Central memory CD8-positive, alpha-beta T cell (primary cell): ENCODE data around the gene GPC5.

Source experiments
- ATAC-seq: fragments of 150-1000 bp; cut with Tn5 transposase; replicated peaks from 2 replicates; pipeline ENCODE4 v1.10.0; 2022; ENCODE audit warnings: mild to moderate bottlenecking, moderate FRiP score, moderate number of reproducible peaks; ENCODE audit not compliant: poor library complexity, severe bottlenecking; ENCODE audit errors: extremely low read depth
- DNase-seq, 2 donors: peaks; one replicate each; pipeline ENCODE4 v3.0.0; 2021; ENCODE audit warnings: low spot score in 2 of 2
- H3K27ac Mint-ChIP-seq: one replicate; pipeline ENCODE4 v1.8.0; 2022; ENCODE audit warnings: low read depth, mild to moderate bottlenecking, moderate library complexity, mixed read lengths
- H3K27me3 Mint-ChIP-seq: one replicate; pipeline ENCODE4 v1.8.0; 2022; ENCODE audit warnings: mixed read lengths
- H3K36me3 Mint-ChIP-seq: one replicate; pipeline ENCODE4 v1.8.0; 2022; ENCODE audit warnings: mild to moderate bottlenecking, moderate library complexity, mixed read lengths; ENCODE audit not compliant: insufficient read depth
- H3K4me1 Mint-ChIP-seq: one replicate; pipeline ENCODE4 v1.8.0; 2022; ENCODE audit warnings: mixed read lengths
- H3K4me3 Mint-ChIP-seq: one replicate; pipeline ENCODE4 v1.8.0; 2022; ENCODE audit warnings: mild to moderate bottlenecking, moderate library complexity, mixed read lengths
- H3K9me3 Mint-ChIP-seq: one replicate; pipeline ENCODE4 v1.8.0; 2022; ENCODE audit warnings: mixed read lengths

Gene GPC5

DNA sequence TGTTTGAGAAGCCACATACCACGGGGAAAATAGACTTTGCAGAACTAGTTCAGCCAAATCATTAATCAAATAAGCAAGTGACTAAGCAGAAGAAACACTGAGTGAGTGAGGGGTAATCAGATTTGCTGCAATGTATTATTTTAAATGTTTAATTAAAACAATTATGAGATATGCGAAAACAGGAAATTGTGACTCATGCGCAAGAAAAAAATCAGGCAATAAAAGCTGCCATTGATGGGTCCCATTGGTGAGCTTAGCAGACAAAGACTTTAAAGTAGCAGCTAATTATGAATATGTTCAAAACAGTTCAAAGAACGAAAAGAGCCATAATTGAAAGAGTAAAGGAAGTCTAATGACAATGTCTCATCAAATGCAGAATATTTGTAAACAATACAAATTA is 644.1 kb downstream of the GPC5 start:
- no peak for DNase-seq
- H3K4me3 Mint-ChIP-seq = no peak overlapping the region
- H3K9me3 Mint-ChIP-seq = peaks cover 16% of the 10 kb centered on the region
- no peak for ATAC-seq
- no peak overlapping the region for H3K27ac Mint-ChIP-seq
- no peaks in the 10 kb centered on the region for H3K27me3 Mint-ChIP-seq
- H3K4me1 Mint-ChIP-seq = no peaks in the 10 kb centered on the region
- no peaks in the 10 kb centered on the region for H3K36me3 Mint-ChIP-seq

GRCh38 chr13:92044351-92044750 is 645.9 kb downstream of the GPC5 start:
- peaks cover 16% of the 10 kb centered on the region for H3K9me3 Mint-ChIP-seq
- DNase-seq (no peak), ATAC-seq (no peak)
- no peak overlapping the region for H3K27ac Mint-ChIP-seq
- no peak overlapping the region for H3K4me3 Mint-ChIP-seq
- no peaks in the 10 kb centered on the region for H3K4me1 Mint-ChIP-seq
- no peaks in the 10 kb centered on the region for H3K27me3 Mint-ChIP-seq
- no peaks in the 10 kb centered on the region for H3K36me3 Mint-ChIP-seq

GRCh38 chr13:92054389-92054788 is 656.0 kb downstream of the GPC5 start:
- Mint-ChIP-seq H3K9me3 (peaks cover 21% of the 10 kb centered on the region), H3K4me1 (no peaks in the 10 kb centered on the region), H3K36me3 (peaks cover 1% of the 10 kb centered on the region), H3K27me3 (no peaks in the 10 kb centered on the region), H3K4me3 (no peak overlapping the region), H3K27ac (no peak overlapping the region)
- DNase-seq (no peak), ATAC-seq (no peak)

DNA sequence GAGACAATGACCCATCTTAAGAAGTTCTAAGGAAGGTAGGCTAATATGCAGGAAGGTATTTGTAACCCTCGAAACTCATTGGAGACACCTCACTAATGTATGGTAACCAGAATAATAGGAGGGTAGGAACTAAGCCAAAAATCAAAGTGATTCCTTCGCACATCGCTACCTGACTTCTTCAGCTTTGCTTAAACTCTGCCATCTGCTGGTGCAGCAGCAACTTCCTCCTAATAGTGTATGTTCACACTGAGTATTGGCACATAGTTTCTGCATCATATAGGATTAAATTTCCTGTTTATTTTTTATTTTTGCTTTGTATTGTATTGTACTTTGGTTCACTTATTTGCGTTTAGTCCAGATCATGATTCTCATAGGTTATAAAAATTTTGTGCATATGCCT is 676.2 kb downstream of the GPC5 start:
- Mint-ChIP-seq H3K27ac (no peak overlapping the region), H3K4me1 (no peaks in the 10 kb centered on the region), H3K36me3 (no peaks in the 10 kb centered on the region), H3K9me3 (peaks cover 6% of the 10 kb centered on the region), H3K4me3 (no peak overlapping the region), H3K27me3 (no peaks in the 10 kb centered on the region)
- no peak for DNase-seq
- ATAC-seq = no peak

DNA sequence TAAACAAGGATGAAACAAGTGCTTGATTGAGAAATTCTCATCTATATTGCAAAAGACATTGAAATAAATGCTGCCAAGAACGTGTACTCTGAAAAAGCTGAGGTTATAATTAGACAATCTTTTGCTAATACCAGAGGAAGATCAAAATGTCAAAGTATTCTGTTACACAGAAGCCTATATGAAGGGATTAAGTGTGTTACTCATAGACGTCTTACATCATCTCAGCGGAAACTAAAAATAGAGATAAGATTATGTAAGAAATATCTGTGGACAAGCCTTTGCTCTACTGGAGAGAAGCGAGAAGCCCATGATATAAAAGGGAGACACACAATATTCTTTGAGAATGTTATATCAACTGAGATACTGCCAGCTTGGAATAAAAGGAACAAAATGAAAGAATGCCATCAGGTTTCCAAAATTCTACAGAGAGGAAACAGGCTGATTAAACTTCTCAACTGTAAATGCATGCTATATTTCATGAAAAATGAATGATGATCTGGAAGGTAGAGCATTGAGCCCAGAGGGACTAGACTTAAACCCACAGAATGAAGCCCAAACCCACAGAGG is 699.0 kb downstream of the GPC5 start:
- no peak for DNase-seq
- Mint-ChIP-seq H3K4me3 (no peak overlapping the region), H3K27ac (no peak overlapping the region), H3K27me3 (no peaks in the 10 kb centered on the region), H3K4me1 (no peaks in the 10 kb centered on the region), H3K36me3 (no peaks in the 10 kb centered on the region), H3K9me3 (peaks cover 26% of the 10 kb centered on the region)
- ATAC-seq = no peak

DNA sequence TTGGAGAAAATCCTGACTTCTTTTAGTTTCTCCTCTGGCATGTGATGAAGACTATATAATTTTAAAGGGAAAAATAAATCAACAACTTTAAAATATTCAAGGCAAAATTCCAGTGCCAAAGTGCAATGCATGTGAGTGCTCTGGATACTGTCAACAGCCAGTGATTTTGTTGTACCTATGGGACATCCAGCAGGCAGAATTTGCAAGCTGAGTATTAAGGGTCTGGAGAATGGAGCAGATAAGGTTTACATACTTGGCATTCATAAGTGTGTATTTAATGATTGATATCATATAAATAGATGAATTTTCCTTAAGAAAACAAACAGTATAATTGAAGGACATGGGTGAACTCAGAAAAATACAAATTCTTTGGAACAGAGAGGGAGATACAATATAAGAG is 703.4 kb downstream of the GPC5 start:
- DNase-seq (no peak), ATAC-seq (no peak)
- no peak overlapping the region for H3K27ac Mint-ChIP-seq
- H3K4me3 Mint-ChIP-seq = no peak overlapping the region
- H3K27me3 Mint-ChIP-seq = no peaks in the 10 kb centered on the region
- no peaks in the 10 kb centered on the region for H3K4me1 Mint-ChIP-seq
- no peaks in the 10 kb centered on the region for H3K36me3 Mint-ChIP-seq
- H3K9me3 Mint-ChIP-seq = peaks cover 20% of the 10 kb centered on the region

GRCh38 chr13:92103689-92104153 is 705.3 kb downstream of the GPC5 start:
- Mint-ChIP-seq H3K27ac (no peak overlapping the region), H3K27me3 (no peaks in the 10 kb centered on the region), H3K9me3 (peaks cover 17% of the 10 kb centered on the region), H3K36me3 (no peaks in the 10 kb centered on the region), H3K4me1 (no peaks in the 10 kb centered on the region), H3K4me3 (no peak overlapping the region)
- no peak for DNase-seq
- no peak for ATAC-seq

- H3K4me3 Mint-ChIP-seq = no peak overlapping the region
- no peak for DNase-seq
- no peak for ATAC-seq
- no peak overlapping the region for H3K27ac Mint-ChIP-seq
- no peaks in the 10 kb centered on the region for H3K4me1 Mint-ChIP-seq
- H3K36me3 Mint-ChIP-seq = no peaks in the 10 kb centered on the region
- H3K27me3 Mint-ChIP-seq = no peaks in the 10 kb centered on the region
- peaks cover 13% of the 10 kb centered on the region for H3K9me3 Mint-ChIP-seq
Observed at GRCh38 chr13:92122186-92122853, 723.9 kb downstream of the GPC5 start.

- ATAC-seq = no peak
- H3K36me3 Mint-ChIP-seq = no peaks in the 10 kb centered on the region
- no peaks in the 10 kb centered on the region for H3K4me1 Mint-ChIP-seq
- no peak overlapping the region for H3K27ac Mint-ChIP-seq
- DNase-seq = no peak
- H3K4me3 Mint-ChIP-seq = no peak overlapping the region
- peaks cover 13% of the 10 kb centered on the region for H3K9me3 Mint-ChIP-seq
- no peaks in the 10 kb centered on the region for H3K27me3 Mint-ChIP-seq
Observed at GRCh38 chr13:92126399-92126798, 728.0 kb downstream of the GPC5 start.

DNA sequence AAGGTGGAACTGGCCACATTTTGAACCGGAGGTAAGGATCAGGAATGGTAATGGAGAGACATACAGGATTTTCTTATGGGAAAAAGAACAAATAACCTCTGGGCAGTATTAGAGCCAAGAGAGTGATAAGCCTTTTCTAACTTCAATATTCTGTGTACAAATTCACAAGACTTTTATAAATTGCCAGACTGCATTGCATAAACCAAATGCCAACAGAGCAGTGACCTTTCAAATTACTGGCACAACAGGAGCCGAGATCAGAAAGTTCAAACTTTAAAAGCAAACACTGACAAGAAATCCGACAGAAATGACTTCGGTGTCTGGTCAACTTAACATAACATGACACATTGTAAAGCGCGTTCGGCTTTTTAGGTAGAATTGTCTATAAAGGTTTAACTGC is 737.1 kb downstream of the GPC5 start:
- no peaks in the 10 kb centered on the region for H3K27me3 Mint-ChIP-seq
- ATAC-seq (no peak), DNase-seq (no peak)
- no peak overlapping the region for H3K27ac Mint-ChIP-seq
- no peaks in the 10 kb centered on the region for H3K36me3 Mint-ChIP-seq
- no peaks in the 10 kb centered on the region for H3K4me1 Mint-ChIP-seq
- peaks cover 8% of the 10 kb centered on the region for H3K9me3 Mint-ChIP-seq
- H3K4me3 Mint-ChIP-seq = no peak overlapping the region

DNA sequence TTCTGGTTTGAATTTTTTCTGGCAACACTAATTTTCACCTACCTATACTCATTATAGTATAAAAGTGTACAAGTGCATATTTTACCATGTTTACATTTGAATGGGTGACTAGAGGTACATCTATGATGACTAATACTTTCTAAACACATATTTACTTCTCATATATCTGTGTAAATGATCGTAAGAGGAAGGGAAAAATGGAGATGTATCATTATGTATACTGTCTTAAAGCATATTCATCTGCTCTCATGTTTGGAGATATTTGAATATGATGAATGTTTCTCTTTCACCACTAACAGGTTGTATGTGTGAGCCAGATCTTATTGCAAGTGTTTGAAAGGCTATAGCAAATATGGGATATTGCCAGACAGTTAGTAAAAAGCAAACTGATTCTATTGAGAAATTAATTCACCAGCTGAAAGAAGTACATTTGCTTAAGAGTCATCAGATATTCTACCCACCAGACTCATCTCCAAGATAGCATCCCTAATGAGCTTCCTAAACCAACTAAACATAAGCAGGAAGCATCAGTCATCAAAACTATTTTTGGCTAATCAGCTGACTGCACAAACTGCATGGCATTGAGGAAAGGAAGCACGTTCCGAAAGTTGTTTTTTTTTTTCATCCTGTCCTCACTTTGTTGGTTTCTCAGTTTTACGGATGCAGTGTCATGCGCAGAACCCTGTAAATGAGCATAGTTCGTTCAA is 738.2 kb downstream of the GPC5 start:
- peaks cover 12% of the 10 kb centered on the region for H3K9me3 Mint-ChIP-seq
- no peaks in the 10 kb centered on the region for H3K4me1 Mint-ChIP-seq
- no peak overlapping the region for H3K4me3 Mint-ChIP-seq
- DNase-seq (no peak), ATAC-seq (no peak)
- no peaks in the 10 kb centered on the region for H3K27me3 Mint-ChIP-seq
- no peak overlapping the region for H3K27ac Mint-ChIP-seq
- H3K36me3 Mint-ChIP-seq = no peaks in the 10 kb centered on the region

- Mint-ChIP-seq H3K9me3 (peaks cover 12% of the 10 kb centered on the region), H3K4me1 (no peaks in the 10 kb centered on the region), H3K27me3 (no peaks in the 10 kb centered on the region), H3K4me3 (no peak overlapping the region), H3K27ac (no peak overlapping the region), H3K36me3 (no peaks in the 10 kb centered on the region)
- ATAC-seq (no peak), DNase-seq (no peak)
Observed at GRCh38 chr13:92137520-92137919, 739.1 kb downstream of the GPC5 start.

GRCh38 chr13:92143766-92144165 is 745.3 kb downstream of the GPC5 start:
- H3K9me3 Mint-ChIP-seq = peaks cover 12% of the 10 kb centered on the region
- no peaks in the 10 kb centered on the region for H3K4me1 Mint-ChIP-seq
- no peak overlapping the region for H3K27ac Mint-ChIP-seq
- DNase-seq (no peak), ATAC-seq (no peak)
- no peaks in the 10 kb centered on the region for H3K27me3 Mint-ChIP-seq
- H3K4me3 Mint-ChIP-seq = no peak overlapping the region
- H3K36me3 Mint-ChIP-seq = no peaks in the 10 kb centered on the region
